ENCODE measurements around the gene HTR3C.

DNA sequence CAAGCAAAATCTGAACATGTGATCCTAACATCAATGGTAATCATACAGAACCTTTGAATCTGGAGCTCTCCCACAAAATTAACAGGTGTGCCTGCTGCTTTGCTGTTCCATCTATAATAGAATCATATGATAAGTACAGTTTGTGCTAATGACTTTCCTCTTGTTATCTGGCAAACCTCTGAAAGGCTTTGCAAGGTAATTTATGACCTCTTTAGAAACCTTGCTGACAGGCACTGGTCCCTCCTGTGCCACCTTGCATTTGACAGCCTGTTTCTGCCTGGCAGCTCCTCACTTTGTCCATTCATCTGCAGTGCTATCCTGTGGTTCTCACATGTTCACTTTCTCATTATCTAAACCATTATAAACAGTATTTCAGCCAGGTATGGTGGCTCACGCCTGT is 10.2 kb upstream of the HTR3C start:
- TF ChIP-seq POLR2A (IDR thresholded peaks at IDR 0.05) (no peak), CTCF (IDR thresholded peaks at IDR 0.05) (no peak)
